GM12878 (cell line): ENCODE measurements around the gene TOMM5. TPM values are rescaled to one million over a fixed set of nuclear protein-coding genes. Genes with fewer than 3 reads are reported as not detected.

Experiments
- ATAC-seq: fragments of 200-7000 bp; cut with Tn5 transposase; 3 replicates; pipeline ENCODE4 v1.9.1; 2020; ENCODE audit warnings: mild to moderate bottlenecking, moderate library complexity
- BruUV-seq: library from RNA; stranded (reverse); fragments of 400-500 nt; replicated peaks from 2 replicates; lab custom pipeline; 2021; lab: Mats Ljungman, UMichigan
- CTCF ChIA-PET: fragments of 300-600 bp; sonication (Branson Sonifier 250); formaldehyde crosslinking; extraction: SDS; loops from one replicate; lab custom pipeline; 2021; ENCODE audit warnings: inconsistent platforms; lab: Yijun Ruan, JAX
- POLR2A ChIA-PET: fragments of 350-600 bp; formaldehyde crosslinking; extraction: SDS; loops from one replicate; lab custom pipeline; 2021; ENCODE audit warnings: inconsistent platforms; lab: Charles Lee
- RAD21 ChIA-PET: fragments of 300-600 bp; sonication (Branson Sonifier 250); formaldehyde crosslinking; loops from one replicate; lab custom pipeline; 2023; ENCODE audit warnings: antibody characterized with exemption; ENCODE audit not compliant: unreplicated experiment; lab: Charles Lee
- SMC1A ChIA-PET: fragments of 300-600 bp; sonication (Branson Sonifier 250); formaldehyde crosslinking; loops from one replicate; lab custom pipeline; 2023; ENCODE audit not compliant: unreplicated experiment, uncharacterized antibody; lab: Charles Lee
- DNase-seq: peaks from one replicate; pipeline ENCODE4 v3.0.0-alpha.2; 2011; ENCODE audit warnings: low read depth, low spot score
- FAIRE-seq: peaks from 3 replicates; lab custom pipeline; 2011; peaks lifted over from hg19 to GRCh38; lab: Jason Lieb, UNC
- H2AFZ ChIP-seq: 2 replicates; pipeline ENCODE4 v1.6.0; 2011; ENCODE audit warnings: low read depth, low read length, control low read depth; ENCODE audit not compliant: control insufficient read depth
- H3K27ac ChIP-seq: 2 replicates; pipeline ENCODE4 v1.5.1; 2011; ENCODE audit warnings: control low read depth; ENCODE audit not compliant: control insufficient read depth, insufficient read depth
- H3K27me3 ChIP-seq, 2 experiments: replicated peaks in 1 of 2; 2 replicates each; pipeline versions ENCODE4 v1.6.0 to v1.6.1; 2011; ENCODE audit warnings: low read length in 1 of 2; ENCODE audit not compliant: control insufficient read depth in 2 of 2, insufficient read depth in 2 of 2
- H3K36me3 ChIP-seq, 2 experiments: 2 replicates each; pipeline ENCODE4 v1.5.1; 2011; ENCODE audit warnings: low read length in 1 of 2; ENCODE audit not compliant: control insufficient read depth in 2 of 2, insufficient read depth in 2 of 2
- H3K4me1 ChIP-seq: 2 replicates; pipeline ENCODE4 v1.6.1; 2011; ENCODE audit warnings: mild to moderate bottlenecking, low read length, moderate library complexity, mixed read lengths; ENCODE audit not compliant: control insufficient read depth, insufficient read depth
- H3K4me2 ChIP-seq: 2 replicates; pipeline ENCODE4 v1.6.0; 2011; ENCODE audit warnings: control low read depth; ENCODE audit not compliant: control insufficient read depth, insufficient read depth
- H3K4me3 ChIP-seq: fragments of 200-600 bp; sonication (generic); 2 replicates; pipeline ENCODE4 v1.5.1; 2016
- H3K79me2 ChIP-seq: 2 replicates; pipeline ENCODE4 v1.6.0; 2011; ENCODE audit warnings: low read length; ENCODE audit not compliant: control insufficient read depth, insufficient read depth
- H3K9ac ChIP-seq: 2 replicates; pipeline ENCODE4 v1.8.0; 2011; ENCODE audit warnings: low read length, control low read depth, mixed read lengths; ENCODE audit not compliant: control insufficient read depth, insufficient read depth
- H3K9me3 ChIP-seq: replicated peaks from 3 replicates; pipeline ENCODE4 v1.5.1; 2011; ENCODE audit warnings: mild to moderate bottlenecking, low read length; ENCODE audit not compliant: control insufficient read depth, insufficient read depth
- H4K20me1 ChIP-seq: 2 replicates; pipeline ENCODE4 v1.6.0; 2011; ENCODE audit not compliant: control insufficient read depth, insufficient read depth
- IRF4 ChIP-seq: IDR thresholded peaks from 2 replicates; pipeline ENCODE4 v1.6.1; 2011; ENCODE audit warnings: low read depth, low read length
- JUND ChIP-seq: IDR thresholded peaks from 2 replicates; pipeline ENCODE4 v1.6.1; 2012; ENCODE audit warnings: low read depth, mild to moderate bottlenecking, low read length, improper control_type of control experiment, moderate library complexity
- MTA2 ChIP-seq: fragments of 450-650 bp; IDR thresholded peaks from 2 replicates; pipeline ENCODE4 v1.6.1; 2016; ENCODE audit warnings: low read depth, mild to moderate bottlenecking, moderate library complexity
- POLR2A ChIP-seq: IDR thresholded peaks from 2 replicates; pipeline ENCODE4 v1.6.1; 2011; ENCODE audit warnings: low read depth, mild to moderate bottlenecking, low read length
- POLR2AphosphoS5 ChIP-seq: IDR thresholded peaks from 2 replicates; pipeline ENCODE4 v1.6.1; 2011; ENCODE audit warnings: mild to moderate bottlenecking, low read length, inconsistent platforms
- POU2F2 ChIP-seq: IDR thresholded peaks from 3 replicates; pipeline ENCODE4 v1.6.1; 2011; ENCODE audit warnings: low read depth, mild to moderate bottlenecking, low read length, borderline replicate concordance
- STAT3 ChIP-seq: IDR thresholded peaks from 2 replicates; pipeline ENCODE4 v1.6.1; 2011; ENCODE audit warnings: low read depth, low read length, improper control_type of control experiment
- WGBS: methylation state at CpG from one replicate; pipeline ENCODE4 v1.1.6; 2016; ENCODE audit warnings: low lambda C conversion rate; ENCODE audit not compliant: insufficient replicate concordance, insufficient coverage; ENCODE audit errors: missing lambda C conversion rate; 5-methylcytosine and 5-hydroxymethylcytosine counted together
- in situ Hi-C: fragments of 300-500 bp; cut with MboI; formaldehyde crosslinking; loops from 9 replicates; pipeline ENCODE4 v1.14.3; 2018; ENCODE audit warnings: mixed read lengths
- intact Hi-C: fragments of 100-400 bp; cut with micrococcal nuclease; formaldehyde crosslinking; loops from one replicate; pipeline ENCODE4 v1.14.2; 2022; ENCODE audit not compliant: unreplicated experiment
- polyA plus RNA-seq, 11 experiments: library from polyadenylated mRNA; depleted of rRNA in 4 of 11; unstranded in 6 of 11; stranded (reverse) in 5 of 11; fragments of >200 nt; fragmentation: Nextera tagmentation in 4 of 11; fragmentation: Illumina TruSeq in 1 of 11; extraction: Ambion mirVana in 4 of 11; extraction: Trizol in 1 of 11; gene quantifications; 1 replicate in 1 of 11; 2 replicates in 10 of 11; pipeline versions ENCODE4 v1.2.1 to v1.2.3, GENCODE V29; 2011 to 2016; ENCODE audit warnings: inconsistent platforms in 2 of 11, missing spikeins in 2 of 11, low read depth in 1 of 11
- total RNA-seq, 4 experiments: library from RNA; depleted of rRNA in 3 of 4; stranded (reverse); fragments of >200 nt in 3 of 4; fragmentation: Illumina TruSeq in 1 of 4; extraction: Trizol in 1 of 4; gene quantifications; 2 replicates each; pipeline versions ENCODE4 v1.2.1 to v1.2.3, GENCODE V29; 2013 to 2021
- TF ChIP-seq, protein P1 (sequence below): IDR thresholded peaks from 2 replicates; pipeline ENCODE4 v1.6.1; 2011; ENCODE audit warnings: mild to moderate bottlenecking, low read depth, low read length, moderate library complexity; ENCODE audit not compliant: insufficient replicate concordance
- TF ChIP-seq, protein P2 (sequence below): IDR thresholded peaks from 2 replicates; pipeline ENCODE4 v1.6.1; 2012; ENCODE audit warnings: low read depth, low read length, improper control_type of control experiment

Gene TOMM5
- total and polyA plus RNA-seq, 10 of the 15 experiments (the other 5 are each of a cell fraction or from before 2014, with no cell fraction given): 152 to 1,143 (median 351) TPM

DNA sequence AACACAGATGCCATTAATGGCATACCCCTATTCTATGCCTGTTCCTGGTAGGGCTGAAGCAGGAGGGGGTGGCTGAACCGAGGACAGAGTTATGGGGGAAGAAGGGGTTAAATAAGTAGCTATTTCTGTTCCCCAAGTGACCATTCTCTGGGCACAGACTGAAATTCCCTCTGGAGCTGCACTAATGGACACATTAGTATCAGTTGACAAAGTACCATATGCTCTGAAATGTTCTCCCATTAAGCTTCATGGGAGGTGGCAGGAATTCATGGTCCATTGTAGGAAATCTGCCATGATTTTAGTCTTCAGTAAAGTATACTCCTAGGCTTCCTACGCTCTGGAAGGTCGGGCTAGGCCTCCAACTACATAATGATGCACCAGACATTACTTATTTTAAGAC is 47.8 kb upstream of the TOMM5 start:
- no TSS peak for BruUV-seq
- ChIA-PET SMC1A (interaction anchor here (1.3 to 1.5 kb wide), 2 partner anchors 9 to 23 kb away, joined by 3 read pairs; no protein-coding TSS in a partner anchor), POLR2A (no interaction called here), CTCF (no interaction called here)
- Histone ChIP-seq H3K4me3 (no peak overlapping the region), H3K9me3 (no peaks in the 10 kb centered on the region)
- intact Hi-C loops: no loop called here
- FAIRE-seq: no peak
- TF ChIP-seq POLR2A: no peak
- TF ChIP-seq MTA2: no peak
- no peak for TF ChIP-seq POLR2AphosphoS5
- TF ChIP-seq, protein P1, sequence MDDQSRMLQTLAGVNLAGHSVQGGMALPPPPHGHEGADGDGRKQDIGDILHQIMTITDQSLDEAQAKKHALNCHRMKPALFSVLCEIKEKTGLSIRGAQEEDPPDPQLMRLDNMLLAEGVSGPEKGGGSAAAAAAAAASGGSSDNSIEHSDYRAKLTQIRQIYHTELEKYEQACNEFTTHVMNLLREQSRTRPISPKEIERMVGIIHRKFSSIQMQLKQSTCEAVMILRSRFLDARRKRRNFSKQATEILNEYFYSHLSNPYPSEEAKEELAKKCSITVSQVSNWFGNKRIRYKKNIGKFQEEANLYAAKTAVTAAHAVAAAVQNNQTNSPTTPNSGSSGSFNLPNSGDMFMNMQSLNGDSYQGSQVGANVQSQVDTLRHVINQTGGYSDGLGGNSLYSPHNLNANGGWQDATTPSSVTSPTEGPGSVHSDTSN: no peak
- no peak for TF ChIP-seq IRF4
- no peak for TF ChIP-seq POU2F2
- no peak for TF ChIP-seq JUND
- no peak for TF ChIP-seq STAT3
- TF ChIP-seq, protein P2, sequence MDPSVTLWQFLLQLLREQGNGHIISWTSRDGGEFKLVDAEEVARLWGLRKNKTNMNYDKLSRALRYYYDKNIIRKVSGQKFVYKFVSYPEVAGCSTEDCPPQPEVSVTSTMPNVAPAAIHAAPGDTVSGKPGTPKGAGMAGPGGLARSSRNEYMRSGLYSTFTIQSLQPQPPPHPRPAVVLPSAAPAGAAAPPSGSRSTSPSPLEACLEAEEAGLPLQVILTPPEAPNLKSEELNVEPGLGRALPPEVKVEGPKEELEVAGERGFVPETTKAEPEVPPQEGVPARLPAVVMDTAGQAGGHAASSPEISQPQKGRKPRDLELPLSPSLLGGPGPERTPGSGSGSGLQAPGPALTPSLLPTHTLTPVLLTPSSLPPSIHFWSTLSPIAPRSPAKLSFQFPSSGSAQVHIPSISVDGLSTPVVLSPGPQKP: no peak
- TF ChIP-seq, all 136 proteins: peak for 0
- RAD21 ChIA-PET: no interaction called here
- H3K9ac ChIP-seq: no peak overlapping the region
- no peak overlapping the region for H3K27ac ChIP-seq
- in situ Hi-C loops: no loop called here
- DNase-seq: no peak
- no peaks in the 10 kb centered on the region for H4K20me1 ChIP-seq
- ATAC-seq: no peak
- H3K4me2 ChIP-seq: no peak overlapping the region
- H2AFZ ChIP-seq: no peak overlapping the region
- no peaks in the 10 kb centered on the region for H3K36me3 ChIP-seq
- H3K27me3 ChIP-seq: 0 out of 4 replicates have a peak, but pooled peaks cover 0 to 3% of the 10 kb centered on the region in 2 experiments
- no peaks in the 10 kb centered on the region; the same call in 1 of the 2 replicates for H3K4me1 ChIP-seq
- WGBS: 0% methylated on average over 3 of the region's 3 CpGs
- no peaks in the 10 kb centered on the region for H3K79me2 ChIP-seq
